ENCODE data around the gene IQGAP2. TPM values are rescaled to one million over a fixed set of nuclear protein-coding genes. Genes with fewer than 3 reads are reported as not detected.

Gene IQGAP2
- total RNA-seq, 1 experiment from 2014 or later: 36.8 TPM

GRCh38 chr5:76616206-76616605 is 213.1 kb downstream of the IQGAP2 start:
- H3K27me3 ChIP-seq (ENCODE audit: control insufficient read depth, insufficient read depth, low read length): no peaks in the 10 kb centered on the region
- no peak overlapping the region for H3K4me3 ChIP-seq (ENCODE audit: insufficient read depth, low read depth, low read length)
- H3K36me3 ChIP-seq (replicated peaks; ENCODE audit: control insufficient read depth, insufficient read depth, low read length): no peaks in the 10 kb centered on the region; the same call in 1 of the 2 replicates
- DNase-seq: no peak

DNA sequence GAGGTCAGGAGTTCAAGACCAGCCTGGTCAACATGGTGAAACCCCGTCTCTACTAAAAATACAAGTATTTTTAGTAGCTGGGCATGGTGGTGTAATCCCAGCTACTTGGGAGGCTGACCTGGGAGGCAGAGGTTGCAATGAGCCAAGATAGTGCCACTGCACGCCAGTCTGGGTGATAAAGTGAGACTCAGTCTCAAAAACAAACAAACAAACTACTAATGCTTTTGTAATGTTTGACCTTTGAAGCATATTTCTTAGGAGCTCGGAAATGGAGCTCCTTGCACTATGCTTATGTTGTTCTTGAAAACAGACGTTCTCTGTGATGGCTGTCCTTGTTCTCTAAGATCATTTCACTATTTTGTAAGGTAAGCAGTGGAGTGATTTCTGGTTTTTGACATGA is 214.1 kb downstream of the IQGAP2 start:
- Histone ChIP-seq H3K4me3 (ENCODE audit: insufficient read depth, low read depth, low read length) (no peak overlapping the region), H3K27me3 (ENCODE audit: control insufficient read depth, insufficient read depth, low read length) (no peaks in the 10 kb centered on the region), H3K36me3 (replicated peaks; ENCODE audit: control insufficient read depth, insufficient read depth, low read length) (no peaks in the 10 kb centered on the region)
- no peak for DNase-seq

DNA sequence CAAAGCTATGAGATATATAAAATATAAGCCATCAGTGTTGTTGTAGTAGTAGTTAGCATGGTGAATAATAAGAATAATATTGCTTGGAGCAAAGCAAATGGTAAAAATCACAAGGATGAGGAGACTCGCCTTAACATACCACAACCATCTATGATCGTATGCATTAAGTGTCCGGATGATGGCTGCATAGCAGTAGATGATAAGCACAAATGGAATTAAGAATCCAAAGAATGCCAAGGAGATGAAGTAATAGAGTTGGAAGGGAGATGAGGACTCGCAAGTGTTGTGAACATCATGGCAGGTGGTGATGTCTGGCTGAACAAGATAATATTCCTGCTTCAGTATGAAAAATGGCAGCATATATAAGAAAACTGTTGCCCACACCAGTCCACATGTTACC is 214.6 kb downstream of the IQGAP2 start:
- no peaks in the 10 kb centered on the region for H3K27me3 ChIP-seq (ENCODE audit: control insufficient read depth, insufficient read depth, low read length)
- H3K4me3 ChIP-seq (ENCODE audit: insufficient read depth, low read depth, low read length): no peak overlapping the region
- no peak for DNase-seq
- no peaks in the 10 kb centered on the region for H3K36me3 ChIP-seq (replicated peaks; ENCODE audit: control insufficient read depth, insufficient read depth, low read length)

DNA sequence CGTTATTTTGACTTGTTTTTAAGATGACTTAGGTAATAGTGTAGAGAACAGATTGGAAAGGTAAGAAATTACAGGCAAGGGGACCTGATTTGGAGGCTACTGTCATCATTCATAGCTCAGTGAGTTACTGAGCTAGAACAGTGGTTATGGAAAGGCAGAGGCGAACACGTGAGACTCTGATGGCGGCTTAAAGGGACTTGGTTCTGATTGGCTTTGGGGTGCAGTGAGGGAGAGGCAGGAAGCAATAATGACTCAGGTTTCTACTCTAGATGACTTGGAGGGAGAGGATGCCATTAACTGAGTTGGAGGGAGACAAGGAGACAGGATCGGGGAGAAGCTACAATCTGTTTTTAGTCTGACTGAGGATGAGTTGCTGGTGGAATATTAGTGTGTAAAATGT is 217.1 kb downstream of the IQGAP2 start:
- no peaks in the 10 kb centered on the region for H3K27me3 ChIP-seq (ENCODE audit: control insufficient read depth, insufficient read depth, low read length)
- no peak for DNase-seq
- H3K36me3 ChIP-seq (replicated peaks; ENCODE audit: control insufficient read depth, insufficient read depth, low read length): no peaks in the 10 kb centered on the region
- H3K4me3 ChIP-seq (ENCODE audit: insufficient read depth, low read depth, low read length): no peak overlapping the region

GRCh38 chr5:76622076-76622475 is 219.0 kb downstream of the IQGAP2 start:
- DNase-seq: no peak
- no peaks in the 10 kb centered on the region for H3K36me3 ChIP-seq (replicated peaks; ENCODE audit: control insufficient read depth, insufficient read depth, low read length)
- H3K27me3 ChIP-seq (ENCODE audit: control insufficient read depth, insufficient read depth, low read length): no peaks in the 10 kb centered on the region
- H3K4me3 ChIP-seq (ENCODE audit: insufficient read depth, low read depth, low read length): no peak overlapping the region

DNA sequence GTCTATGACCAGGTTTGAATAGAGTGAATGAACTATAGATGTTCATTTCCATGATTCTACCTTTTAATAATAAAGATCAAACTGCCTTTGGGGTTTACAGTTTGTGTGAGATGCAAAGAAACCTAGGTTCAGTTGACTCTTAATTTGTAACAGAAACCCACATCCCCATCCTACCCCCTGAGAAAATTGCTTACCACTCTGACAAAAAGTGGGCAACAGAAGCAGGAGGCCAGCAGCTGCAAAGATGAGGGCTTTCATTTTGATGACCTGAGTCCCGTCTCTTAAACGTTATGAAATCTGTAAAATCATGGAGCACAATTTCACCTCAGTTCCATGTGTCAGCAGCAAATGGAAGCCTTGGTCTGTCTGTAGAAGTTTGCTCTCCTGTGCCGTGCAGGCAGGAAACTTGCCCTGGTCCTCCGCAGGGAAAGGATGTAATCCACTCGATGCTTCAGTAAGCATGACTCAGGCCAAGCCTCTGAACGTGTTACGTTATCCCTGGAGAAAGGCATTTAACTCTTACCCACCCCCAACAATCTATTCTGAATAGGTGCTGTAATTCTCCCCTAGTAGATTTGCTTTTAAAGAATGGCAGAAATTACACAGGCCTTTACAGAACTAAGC is 220.0 kb downstream of the IQGAP2 start, which contains the start of gene F2RL2:
Gene F2RL2, minus strand, starts transcription at position 431 of the 624 bp plus-strand sequence. Its CDS starts 173 bp downstream, at position 258.
- Histone ChIP-seq H3K4me3 (ENCODE audit: insufficient read depth, low read depth, low read length) (no peak within 1 kb of the TSS), H3K36me3 (replicated peaks; ENCODE audit: control insufficient read depth, insufficient read depth, low read length) (no peaks in the 10 kb centered on the region)

DNA sequence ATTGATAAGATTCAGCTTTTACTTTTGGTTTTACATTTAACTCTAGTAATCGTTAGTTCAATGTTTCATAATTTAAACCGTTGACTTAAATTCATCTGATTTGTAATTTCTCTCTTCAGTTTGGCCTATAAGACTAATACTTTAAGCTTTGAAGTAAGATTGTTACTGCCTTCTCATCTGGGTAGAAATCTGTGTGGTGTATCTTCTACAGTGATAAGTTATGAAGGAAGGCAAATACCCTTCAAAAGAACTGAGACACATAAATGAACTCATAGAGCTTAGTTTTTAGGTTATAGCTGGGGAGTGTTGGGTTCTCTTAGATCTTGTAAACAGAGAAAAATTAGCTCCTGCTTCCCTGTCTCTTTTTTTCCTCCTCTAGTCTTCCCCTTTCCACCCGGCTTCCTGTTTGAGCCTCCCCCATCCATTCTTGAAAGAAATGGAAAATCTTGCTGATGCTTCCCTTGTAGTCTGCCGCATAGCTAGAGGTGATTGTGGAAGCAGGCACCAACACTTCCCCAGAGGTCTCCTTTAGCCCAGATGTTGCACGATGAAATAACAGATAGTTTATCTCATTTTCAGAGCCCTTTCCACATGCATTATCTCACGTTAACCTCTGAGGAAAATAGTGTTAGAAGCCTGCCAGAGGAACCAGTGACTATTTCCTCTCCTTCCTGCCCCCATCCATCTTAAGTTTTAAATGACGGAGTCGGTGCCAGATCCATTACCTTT is 222.2 kb downstream of the IQGAP2 start:
- Histone ChIP-seq H3K27me3 (ENCODE audit: control insufficient read depth, insufficient read depth, low read length) (no peaks in the 10 kb centered on the region), H3K4me3 (ENCODE audit: insufficient read depth, low read depth, low read length) (no peak overlapping the region), H3K36me3 (replicated peaks; ENCODE audit: control insufficient read depth, insufficient read depth, low read length) (no peaks in the 10 kb centered on the region)
- no peak for DNase-seq

More for the DNA sequence above, 220.0 kb downstream of the IQGAP2 start, which contains the start of gene F2RL2:
- H3K27me3 ChIP-seq (ENCODE audit: control insufficient read depth, insufficient read depth, low read length): no peaks in the 10 kb centered on the region
- peak; percentile 36 for DNase-seq

GRCh38 chr5:76626738-76627137 is 223.7 kb downstream of the IQGAP2 start:
- Histone ChIP-seq H3K36me3 (replicated peaks; ENCODE audit: control insufficient read depth, insufficient read depth, low read length) (no peaks in the 10 kb centered on the region), H3K27me3 (ENCODE audit: control insufficient read depth, insufficient read depth, low read length) (no peaks in the 10 kb centered on the region), H3K4me3 (ENCODE audit: insufficient read depth, low read depth, low read length) (no peak overlapping the region)
- DNase-seq: no peak

GRCh38 chr5:76634661-76635060 is 231.6 kb downstream of the IQGAP2 start:
- Histone ChIP-seq H3K27me3 (ENCODE audit: control insufficient read depth, insufficient read depth, low read length) (no peaks in the 10 kb centered on the region), H3K36me3 (replicated peaks; ENCODE audit: control insufficient read depth, insufficient read depth, low read length) (no peaks in the 10 kb centered on the region), H3K4me3 (ENCODE audit: insufficient read depth, low read depth, low read length) (no peak overlapping the region)
- no peak for DNase-seq

DNA sequence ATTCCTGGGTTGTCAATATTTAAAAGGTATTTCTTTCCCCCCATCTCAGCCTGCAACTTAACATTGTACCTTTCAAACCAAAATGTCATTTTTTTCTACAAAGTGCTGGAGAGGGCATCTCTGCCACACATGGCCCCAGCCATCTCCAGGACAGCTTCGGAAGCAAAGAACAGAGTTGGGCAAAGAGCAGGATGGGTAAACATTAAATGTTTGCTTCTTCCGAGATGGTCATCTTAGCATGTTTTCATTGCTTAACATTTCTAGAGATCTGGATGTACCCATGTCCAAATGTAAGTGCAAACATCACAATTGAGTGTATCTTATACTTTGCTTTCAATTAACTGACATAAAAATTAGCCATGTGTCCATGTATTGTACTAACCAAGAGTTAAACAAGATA is 234.4 kb downstream of the IQGAP2 start:
- no peak for DNase-seq
- H3K36me3 ChIP-seq (replicated peaks; ENCODE audit: control insufficient read depth, insufficient read depth, low read length): no peaks in the 10 kb centered on the region
- no peaks in the 10 kb centered on the region for H3K27me3 ChIP-seq (ENCODE audit: control insufficient read depth, insufficient read depth, low read length)
- H3K4me3 ChIP-seq (ENCODE audit: insufficient read depth, low read depth, low read length): no peak overlapping the region

DNA sequence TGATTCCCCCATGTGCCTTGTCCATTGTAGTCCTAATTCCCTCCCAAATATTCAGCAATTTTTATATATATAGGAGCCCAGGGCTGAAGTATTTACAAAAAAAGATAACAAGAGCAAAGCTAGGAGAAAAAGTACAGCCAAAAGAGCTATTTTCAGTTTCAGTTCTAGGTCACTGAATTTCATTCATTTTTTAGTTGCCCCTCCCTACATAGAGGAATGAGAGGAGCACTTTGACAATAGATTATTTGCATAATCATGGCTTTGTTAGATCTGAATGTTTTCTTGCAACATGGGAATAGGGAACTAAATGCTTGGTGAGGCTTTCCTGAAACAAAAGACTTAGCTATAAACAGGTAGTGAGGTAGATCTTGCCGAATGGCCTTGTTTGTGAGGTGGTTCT is 235.4 kb downstream of the IQGAP2 start:
- H3K27me3 ChIP-seq (ENCODE audit: control insufficient read depth, insufficient read depth, low read length): no peaks in the 10 kb centered on the region
- DNase-seq: no peak

DNA sequence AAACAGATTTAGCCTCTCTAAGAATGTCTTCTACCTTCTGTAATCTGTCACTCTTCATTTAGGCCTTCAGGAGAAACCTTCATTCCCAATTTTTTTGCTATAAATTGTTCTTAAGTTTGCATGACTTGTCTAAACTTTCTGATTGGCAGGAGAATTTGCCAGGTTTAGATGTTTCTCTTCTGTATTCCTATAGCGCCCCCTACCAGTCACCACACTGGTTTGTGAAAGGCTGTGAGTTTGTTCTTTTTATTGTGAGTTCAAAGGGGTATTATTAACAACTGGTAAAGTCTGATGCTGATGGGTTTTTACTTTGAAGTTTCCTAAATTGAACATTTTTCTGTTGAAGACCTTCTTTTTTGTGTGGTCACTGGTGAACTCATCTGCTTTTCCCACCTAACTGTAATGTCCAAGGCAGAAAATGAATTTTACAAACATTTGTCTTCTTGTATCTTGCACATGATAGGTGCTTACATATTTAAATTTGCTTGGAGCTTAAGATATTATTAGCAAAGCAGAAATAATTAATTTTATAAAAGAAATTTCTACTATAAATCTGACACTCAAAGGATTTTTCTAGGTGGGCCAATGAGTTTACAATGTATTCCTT is 238.5 kb downstream of the IQGAP2 start:
- H3K4me3 ChIP-seq (ENCODE audit: insufficient read depth, low read depth, low read length): no peak overlapping the region
- no peaks in the 10 kb centered on the region for H3K36me3 ChIP-seq (replicated peaks; ENCODE audit: control insufficient read depth, insufficient read depth, low read length)
- no peaks in the 10 kb centered on the region for H3K27me3 ChIP-seq (ENCODE audit: control insufficient read depth, insufficient read depth, low read length)
- peak; percentile 30 for DNase-seq

More for the DNA sequence above, 235.4 kb downstream of the IQGAP2 start:
- no peaks in the 10 kb centered on the region for H3K36me3 ChIP-seq (replicated peaks; ENCODE audit: control insufficient read depth, insufficient read depth, low read length)
- no peak overlapping the region for H3K4me3 ChIP-seq (ENCODE audit: insufficient read depth, low read depth, low read length)

DNA sequence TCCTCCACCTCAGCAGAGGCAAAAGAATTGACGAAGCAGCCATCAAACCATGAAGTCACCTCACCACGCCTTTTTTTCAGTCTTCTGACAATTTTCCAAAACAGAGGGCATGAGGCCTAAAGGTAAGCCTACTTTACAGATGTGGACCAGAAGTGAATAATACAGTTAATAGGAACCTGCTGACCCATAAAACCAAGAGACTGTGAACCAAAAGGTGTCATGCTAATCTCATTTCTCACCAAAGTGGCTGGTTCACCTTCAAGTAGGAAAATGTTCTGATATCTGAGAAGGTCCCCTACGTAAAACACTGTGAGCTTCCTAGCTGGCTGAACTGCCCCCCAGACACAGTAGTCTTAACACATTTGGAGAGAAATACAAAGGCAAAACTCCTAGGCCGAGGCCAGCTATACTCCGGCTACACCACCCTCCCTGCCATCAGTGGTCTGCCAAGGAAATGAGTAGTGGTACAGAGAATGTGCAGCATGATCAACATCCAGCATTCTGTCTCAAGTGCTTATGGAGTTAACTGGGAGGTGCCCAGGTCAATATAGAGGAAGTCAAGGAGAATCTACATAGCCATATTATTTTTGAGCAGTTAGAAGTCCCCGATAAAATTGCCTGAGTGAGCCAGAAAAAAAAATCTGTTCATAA is 239.4 kb downstream of the IQGAP2 start:
- no peak overlapping the region for H3K4me3 ChIP-seq (ENCODE audit: insufficient read depth, low read depth, low read length)
- DNase-seq: no peak
- no peaks in the 10 kb centered on the region for H3K27me3 ChIP-seq (ENCODE audit: control insufficient read depth, insufficient read depth, low read length)
- no peaks in the 10 kb centered on the region for H3K36me3 ChIP-seq (replicated peaks; ENCODE audit: control insufficient read depth, insufficient read depth, low read length)

GRCh38 chr5:76643371-76643770 is 240.3 kb downstream of the IQGAP2 start:
- Histone ChIP-seq H3K4me3 (ENCODE audit: insufficient read depth, low read depth, low read length) (no peak overlapping the region), H3K36me3 (replicated peaks; ENCODE audit: control insufficient read depth, insufficient read depth, low read length) (no peaks in the 10 kb centered on the region), H3K27me3 (ENCODE audit: control insufficient read depth, insufficient read depth, low read length) (no peaks in the 10 kb centered on the region)
- DNase-seq: no peak

Data from H7 (cell line).